Suprapubic skin (tissue), 4 donors: ENCODE measurements around the gene SHISA7. TPM values are rescaled to one million over a fixed set of nuclear protein-coding genes. Genes with fewer than 3 reads are reported as not detected.

ENCODE experiments used
- DNase-seq, 2 donors: peaks; one replicate each; pipeline ENCODE4 v3.0.0-alpha.2; 2019; ENCODE audit warnings: low spot score in 2 of 2
- H3K27ac ChIP-seq: fragments of 200-600 bp; sonication (generic); one replicate; pipeline ENCODE4 v1.5.1; 2019
- H3K27me3 ChIP-seq: fragments of 200-600 bp; sonication (generic); one replicate; pipeline ENCODE4 v1.5.1; 2019
- H3K36me3 ChIP-seq: fragments of 200-600 bp; sonication (generic); one replicate; pipeline ENCODE4 v1.5.1; 2019
- H3K4me1 ChIP-seq: fragments of 200-600 bp; sonication (generic); one replicate; pipeline ENCODE4 v1.5.1; 2019
- H3K4me3 ChIP-seq: fragments of 200-600 bp; sonication (generic); one replicate; pipeline ENCODE4 v1.5.1; 2019; ENCODE audit warnings: mild to moderate bottlenecking
- H3K9me3 ChIP-seq: fragments of 200-600 bp; sonication (generic); one replicate; pipeline ENCODE4 v1.5.1; 2019
- EP300 ChIP-seq: sonication (generic); formaldehyde crosslinking; IDR thresholded peaks from one replicate; pipeline ENCODE4 v1.6.1; 2017; ENCODE audit warnings: antibody characterized with exemption
- POLR2A ChIP-seq, 2 donors: fragments of 450-650 bp; IDR thresholded peaks; one replicate each; pipeline ENCODE4 v1.6.1; 2017; ENCODE audit warnings: antibody characterized with exemption in 2 of 2, mild to moderate bottlenecking in 2 of 2, moderate library complexity in 2 of 2
- POLR2AphosphoS5 ChIP-seq, 3 donors: sonication (generic); formaldehyde crosslinking; IDR thresholded peaks; one replicate each; pipeline ENCODE4 v1.6.1; 2017; ENCODE audit warnings: antibody characterized with exemption in 3 of 3
- WGBS: methylation state at CpG from one replicate; pipeline ENCODE4 v1.1.5; 2018; 5-methylcytosine and 5-hydroxymethylcytosine counted together
- total RNA-seq, 4 donors: library from RNA; depleted of rRNA; stranded (reverse); fragments of >200 nt; gene quantifications; one replicate each; pipeline ENCODE4 v1.1.0, GENCODE V29; 2016
- TF ChIP-seq, protein P1 (sequence below), 2 donors: fragments of 200-600 bp in 1 of 2; fragments of 450-650 bp in 1 of 2; sonication (generic) in 1 of 2; IDR thresholded peaks; one replicate each; pipeline ENCODE4 v1.5.1; 2016 to 2019; ENCODE audit warnings: antibody characterized with exemption in 2 of 2, mild to moderate bottlenecking in 1 of 2, moderate library complexity in 1 of 2

The SHISA7 gene
- total RNA-seq, 4 donors from 2014 or later = 0.08 to 0.26 TPM; not detected in 2

DNA sequence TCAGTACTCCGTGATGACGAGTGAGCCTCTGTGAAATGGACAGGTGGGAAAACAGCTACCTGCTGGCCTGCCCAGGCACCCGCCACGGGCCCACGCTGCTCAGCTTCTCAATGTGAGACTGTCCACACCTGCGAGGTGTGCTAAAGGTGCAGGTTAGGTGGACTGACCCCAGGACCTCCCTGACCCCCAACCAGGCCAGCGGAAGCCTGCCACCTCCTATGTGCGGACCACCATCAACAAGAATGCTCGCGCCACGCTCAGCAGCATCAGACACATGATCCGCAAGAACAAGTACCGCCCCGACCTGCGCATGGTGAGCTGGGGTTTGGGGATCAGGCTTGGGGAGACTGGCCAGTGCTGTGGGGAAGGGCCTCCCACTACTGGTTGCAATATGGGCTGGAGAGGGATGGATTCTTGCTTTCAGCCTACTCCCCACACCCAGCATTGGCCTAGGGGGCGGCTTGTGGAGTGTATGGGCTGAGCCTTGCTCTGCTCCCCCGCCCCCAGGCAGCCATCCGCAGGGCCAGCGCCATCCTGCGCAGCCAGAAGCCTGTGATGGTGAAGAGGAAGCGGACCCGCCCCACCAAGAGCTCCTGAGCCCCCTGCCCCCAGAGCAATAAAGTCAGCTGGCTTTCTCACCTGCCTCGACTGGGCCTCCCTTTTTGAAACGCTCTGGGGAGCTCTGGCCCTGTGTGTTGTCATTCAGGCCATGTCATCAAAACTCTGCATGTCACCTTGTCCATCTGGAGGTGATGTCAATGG, 55.2 kb downstream of the SHISA7 start:
- Histone ChIP-seq H3K4me1 (peaks cover 58% of the 10 kb centered on the region), H3K36me3 (peaks cover 44% of the 10 kb centered on the region), H3K9me3 (no peaks in the 10 kb centered on the region), H3K4me3 (peak overlapping the region; percentile 87), H3K27ac (no peak overlapping the region), H3K27me3 (no peaks in the 10 kb centered on the region)
- WGBS = 78% methylated on average over 7 of the region's 24 CpGs
- no peak for TF ChIP-seq EP300
- TF ChIP-seq, protein P1, sequence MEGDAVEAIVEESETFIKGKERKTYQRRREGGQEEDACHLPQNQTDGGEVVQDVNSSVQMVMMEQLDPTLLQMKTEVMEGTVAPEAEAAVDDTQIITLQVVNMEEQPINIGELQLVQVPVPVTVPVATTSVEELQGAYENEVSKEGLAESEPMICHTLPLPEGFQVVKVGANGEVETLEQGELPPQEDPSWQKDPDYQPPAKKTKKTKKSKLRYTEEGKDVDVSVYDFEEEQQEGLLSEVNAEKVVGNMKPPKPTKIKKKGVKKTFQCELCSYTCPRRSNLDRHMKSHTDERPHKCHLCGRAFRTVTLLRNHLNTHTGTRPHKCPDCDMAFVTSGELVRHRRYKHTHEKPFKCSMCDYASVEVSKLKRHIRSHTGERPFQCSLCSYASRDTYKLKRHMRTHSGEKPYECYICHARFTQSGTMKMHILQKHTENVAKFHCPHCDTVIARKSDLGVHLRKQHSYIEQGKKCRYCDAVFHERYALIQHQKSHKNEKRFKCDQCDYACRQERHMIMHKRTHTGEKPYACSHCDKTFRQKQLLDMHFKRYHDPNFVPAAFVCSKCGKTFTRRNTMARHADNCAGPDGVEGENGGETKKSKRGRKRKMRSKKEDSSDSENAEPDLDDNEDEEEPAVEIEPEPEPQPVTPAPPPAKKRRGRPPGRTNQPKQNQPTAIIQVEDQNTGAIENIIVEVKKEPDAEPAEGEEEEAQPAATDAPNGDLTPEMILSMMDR (IDR thresholded peaks at IDR 0.05) = no peak
- no peak for TF ChIP-seq POLR2AphosphoS5 (IDR thresholded peaks at IDR 0.05)
- no peak for TF ChIP-seq POLR2A (IDR thresholded peaks at IDR 0.05)
- no peak for DNase-seq

DNA sequence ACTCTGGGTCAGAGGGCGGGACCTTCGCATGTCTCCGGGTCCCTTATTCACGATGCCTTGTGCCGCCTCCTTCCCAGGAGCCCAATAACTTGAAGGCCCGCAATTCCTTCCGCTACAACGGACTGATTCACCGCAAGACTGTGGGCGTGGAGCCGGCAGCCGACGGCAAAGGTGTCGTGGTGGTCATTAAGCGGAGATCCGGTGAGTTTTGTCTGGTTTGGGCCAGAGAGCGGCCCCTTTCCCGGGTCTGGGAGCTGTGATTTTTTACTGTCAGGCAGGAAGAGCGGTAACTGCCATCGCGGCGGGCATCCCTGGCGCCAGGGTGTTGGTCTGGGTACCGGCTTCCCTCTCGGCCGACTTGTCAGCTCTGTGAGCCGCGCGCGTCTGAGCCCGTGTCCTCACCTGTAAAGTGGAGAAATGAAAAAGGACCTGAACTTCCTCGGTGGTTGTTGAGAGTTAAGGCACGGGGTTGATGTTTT, 56.6 kb downstream of the SHISA7 start:
- Histone ChIP-seq H3K4me3 (peak overlapping the region; percentile 87), H3K27me3 (no peaks in the 10 kb centered on the region), H3K36me3 (peaks cover 44% of the 10 kb centered on the region), H3K9me3 (no peaks in the 10 kb centered on the region), H3K27ac (peak overlapping the region; percentile 81), H3K4me1 (peaks cover 60% of the 10 kb centered on the region)
- TF ChIP-seq EP300 = no peak
- no peak for TF ChIP-seq POLR2A (IDR thresholded peaks at IDR 0.05)
- no peak for DNase-seq
- WGBS = 0% methylated on average over 12 of the region's 33 CpGs

DNA sequence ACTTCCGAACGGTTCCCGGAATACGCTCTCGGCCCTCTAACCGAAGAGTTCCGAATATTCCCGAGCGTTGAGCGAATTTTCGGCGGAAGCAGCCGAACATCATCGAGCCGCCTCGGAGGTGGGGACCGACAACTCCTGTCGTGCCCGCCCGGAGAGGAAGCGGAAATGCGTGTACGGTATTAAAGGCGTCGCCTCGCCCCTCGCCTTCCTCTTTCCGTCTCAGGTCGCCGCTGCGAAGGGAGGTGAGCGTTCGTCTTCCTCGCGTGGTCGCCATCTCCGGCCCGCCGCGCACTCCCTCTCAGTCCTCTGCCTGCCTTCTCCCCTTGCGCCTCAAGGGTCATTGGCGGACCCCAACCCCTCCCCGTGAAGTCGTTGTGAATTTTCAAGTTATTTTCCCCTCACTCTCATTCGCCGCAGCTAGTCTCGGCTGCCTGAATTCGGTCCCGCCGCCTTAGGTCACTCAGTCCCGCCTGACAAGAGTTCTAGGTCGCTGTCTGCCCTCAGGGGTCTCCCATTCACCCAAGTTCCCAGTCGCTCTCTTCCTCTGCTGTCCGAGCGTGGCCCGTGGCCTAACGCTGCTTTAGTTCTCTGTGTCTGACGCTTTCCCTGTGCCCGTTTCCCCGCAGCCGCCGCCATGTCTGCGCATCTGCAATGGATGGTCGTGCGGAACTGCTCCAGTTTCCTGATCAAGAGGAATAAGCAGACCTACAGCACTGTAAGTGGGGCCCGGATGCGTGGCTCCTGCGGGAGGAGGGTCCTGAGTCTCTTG, 57.2 kb downstream of the SHISA7 start, which contains the start of gene RPL28:
Gene RPL28 (plus strand): TSS at position 209 of the 769 bp plus-strand sequence. CDS start 426 bp downstream, at position 635.
- DNase-seq = peak; percentile 99
- TF ChIP-seq POLR2AphosphoS5 (IDR thresholded peaks at IDR 0.05) = peak; percentile 92 to 99 (median 99)
- TF ChIP-seq, protein P1 (IDR thresholded peaks at IDR 0.05) = no peak
- peak; percentile 95 to 99 for TF ChIP-seq POLR2A (IDR thresholded peaks at IDR 0.05)
- Histone ChIP-seq H3K4me1 (peaks cover 57% of the 10 kb centered on the region), H3K27me3 (no peaks in the 10 kb centered on the region), H3K27ac (peak within 1 kb of the TSS; percentile 81), H3K4me3 (peak within 1 kb of the TSS; percentile 87), H3K9me3 (no peaks in the 10 kb centered on the region), H3K36me3 (peaks cover 39% of the 10 kb centered on the region)
- 0% methylated on average over 67 of the region's 68 CpGs for WGBS

DNA sequence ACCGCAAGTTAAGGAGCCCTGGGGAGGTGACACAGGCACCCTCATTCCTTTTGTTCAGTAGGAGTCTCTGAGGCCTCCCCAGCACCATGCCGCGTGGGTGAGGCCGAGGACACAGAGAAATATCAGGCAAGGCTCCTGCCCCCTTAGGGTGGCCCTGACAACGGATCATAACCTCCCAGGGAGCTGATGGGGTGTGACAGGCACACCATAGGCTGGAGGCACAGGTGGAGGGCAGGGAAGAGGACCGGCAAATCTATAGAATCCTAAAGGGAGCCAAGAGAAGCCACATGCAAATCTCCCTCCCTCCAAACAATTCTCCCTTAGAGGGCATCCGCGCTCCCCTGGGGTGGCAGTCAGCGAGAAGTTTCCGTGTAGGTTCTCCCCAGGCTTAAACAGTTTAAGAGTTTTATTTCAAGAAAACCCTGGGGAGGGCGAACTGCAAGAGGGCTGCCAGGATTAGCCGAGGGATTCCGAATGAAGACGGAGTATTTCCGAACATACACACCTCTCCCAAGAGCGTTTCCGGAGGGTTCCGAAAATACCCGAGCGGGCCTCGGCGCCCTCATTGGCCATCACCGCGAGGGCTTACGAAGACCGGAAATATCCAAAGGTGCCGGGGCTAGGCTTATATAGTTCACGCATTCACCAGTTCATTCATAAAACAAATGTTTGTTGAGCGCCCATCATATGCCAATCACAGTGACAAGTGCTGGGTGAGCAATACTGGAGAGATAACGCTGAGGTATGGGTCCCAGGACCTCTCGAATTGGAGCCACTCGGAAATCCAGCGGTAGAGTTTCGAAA, 58.0 kb downstream of the SHISA7 start:
- peak; percentile 97 to 98 for DNase-seq
- Histone ChIP-seq H3K4me1 (peaks cover 50% of the 10 kb centered on the region), H3K27me3 (no peaks in the 10 kb centered on the region), H3K9me3 (no peaks in the 10 kb centered on the region), H3K36me3 (peaks cover 31% of the 10 kb centered on the region), H3K27ac (peak overlapping the region; percentile 81), H3K4me3 (peak overlapping the region; percentile 87)
- TF ChIP-seq, protein P1 (IDR thresholded peaks at IDR 0.05) = no peak
- no peak for TF ChIP-seq POLR2A (IDR thresholded peaks at IDR 0.05)
- no peak for TF ChIP-seq POLR2AphosphoS5 (IDR thresholded peaks at IDR 0.05)
- TF ChIP-seq EP300 = no peak
- under 1% methylated on average over 28 of the region's 34 CpGs for WGBS

DNA sequence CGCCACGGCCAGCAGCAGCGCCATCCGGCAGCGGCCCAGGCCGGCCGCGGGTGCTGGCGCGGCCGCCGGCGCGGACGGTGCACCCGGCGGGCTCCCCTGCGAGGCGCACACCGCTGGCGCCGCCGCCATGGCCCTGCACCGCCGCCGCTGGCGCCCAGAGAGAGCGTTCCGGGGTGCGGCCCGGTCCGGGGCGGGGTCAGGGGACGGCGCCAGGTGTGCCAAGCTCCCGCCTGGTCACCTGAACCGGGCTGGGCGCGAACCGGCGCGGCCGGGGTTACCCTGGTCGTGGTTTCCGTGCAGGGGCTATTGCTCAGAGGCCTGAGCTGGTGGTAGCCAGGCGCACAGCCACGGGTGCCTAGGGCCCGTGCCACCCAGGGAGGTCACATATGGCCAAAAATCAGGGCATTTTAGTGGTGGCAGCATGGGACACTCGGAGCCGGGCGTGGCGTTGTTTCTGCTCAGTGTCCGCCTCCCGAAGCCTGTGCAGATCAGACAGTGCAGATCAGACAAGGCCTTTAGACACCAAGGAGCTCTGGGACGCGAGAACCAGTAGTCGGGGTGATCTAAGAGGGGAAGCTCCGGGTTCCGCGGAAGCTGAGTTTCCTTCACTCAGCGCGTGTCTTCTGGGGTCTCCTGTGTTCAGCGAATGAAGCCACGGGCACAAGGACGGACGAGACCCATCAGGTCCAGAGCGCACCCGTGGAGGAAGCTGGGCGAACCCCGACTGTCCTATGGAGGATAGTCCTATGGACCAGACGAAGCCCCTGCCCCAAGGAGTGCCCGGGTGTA, 58.8 kb downstream of the SHISA7 start, which contains the start of gene TMEM238:
Gene TMEM238 (minus strand): TSS at position 162 of the 789 bp plus-strand sequence. CDS start 33 bp downstream, at position 129.
- Histone ChIP-seq H3K27me3 (no peaks in the 10 kb centered on the region), H3K9me3 (no peaks in the 10 kb centered on the region), H3K4me3 (peak within 1 kb of the TSS; percentile 87), H3K27ac (peak within 1 kb of the TSS; percentile 81), H3K4me1 (peaks cover 47% of the 10 kb centered on the region), H3K36me3 (peaks cover 23% of the 10 kb centered on the region)
- DNase-seq = no peak
- 40% methylated on average over 5 of the region's 72 CpGs for WGBS
- TF ChIP-seq, protein P1 (IDR thresholded peaks at IDR 0.05) = no peak
- TF ChIP-seq POLR2AphosphoS5 (IDR thresholded peaks at IDR 0.05) (no peak), POLR2A (IDR thresholded peaks at IDR 0.05) (no peak), EP300 (no peak)
